HG03469 (cell line): ENCODE measurements around the gene FRRS1.

ENCODE experiments used
- ATAC-seq: cut with Tn5 transposase; IDR thresholded peaks from one replicate; pipeline ENCODE4 v1.9.1; 2021; ENCODE audit warnings: mild to moderate bottlenecking, moderate library complexity, moderate number of reproducible peaks; ENCODE audit not compliant: unreplicated experiment

Gene FRRS1

DNA sequence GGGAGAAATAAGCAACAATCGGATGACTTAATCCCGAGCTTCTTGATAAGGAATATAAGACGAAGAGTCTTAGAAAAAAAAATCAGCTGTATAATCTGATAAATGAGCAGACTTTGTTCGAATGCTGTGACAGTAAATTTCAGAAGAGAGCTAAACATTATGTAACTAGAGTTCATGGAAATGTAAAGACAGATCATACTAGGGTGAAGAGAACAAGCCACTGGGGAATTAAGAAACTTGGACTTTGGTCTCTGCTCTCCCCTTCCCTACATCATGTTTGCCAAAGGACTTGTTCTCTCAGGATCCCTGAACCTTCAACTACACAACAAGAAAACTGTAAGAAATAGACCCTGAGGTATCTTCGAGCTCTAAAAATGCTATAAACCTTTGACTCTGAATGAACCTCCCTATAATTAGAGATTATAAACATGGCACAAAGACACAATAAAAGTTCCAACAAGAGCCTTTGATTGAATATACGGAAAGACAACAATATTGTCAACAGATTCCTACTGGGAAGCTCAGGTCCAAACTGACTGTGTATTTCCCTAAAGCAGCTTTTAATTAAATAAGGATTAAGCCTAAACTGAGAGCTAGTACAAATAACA lies 27.5 kb downstream of the FRRS1 start:
- ATAC-seq = no peak

DNA sequence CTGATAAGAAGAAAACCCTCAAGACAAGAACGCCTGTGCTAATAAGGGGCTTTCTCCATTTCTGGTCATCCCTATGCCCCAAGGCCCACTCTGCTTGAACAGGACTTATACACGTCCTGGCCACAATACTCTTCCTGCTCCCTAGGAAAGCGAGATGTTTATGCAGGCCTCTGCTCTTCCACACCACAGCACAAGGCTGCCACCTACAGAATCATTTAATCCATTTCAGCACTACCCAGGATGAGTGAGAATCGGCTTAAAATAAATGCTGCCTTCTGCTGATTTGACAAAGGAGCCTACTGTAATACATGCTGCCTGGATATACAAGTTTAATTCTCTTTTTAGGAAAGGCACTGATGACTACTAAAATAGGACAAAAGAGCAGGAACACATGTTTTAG lies 29.4 kb downstream of the FRRS1 start:
- ATAC-seq = no peak

GRCh38 chr1:99735852-99736251 lies 30.6 kb downstream of the FRRS1 start:
- no peak for ATAC-seq

DNA sequence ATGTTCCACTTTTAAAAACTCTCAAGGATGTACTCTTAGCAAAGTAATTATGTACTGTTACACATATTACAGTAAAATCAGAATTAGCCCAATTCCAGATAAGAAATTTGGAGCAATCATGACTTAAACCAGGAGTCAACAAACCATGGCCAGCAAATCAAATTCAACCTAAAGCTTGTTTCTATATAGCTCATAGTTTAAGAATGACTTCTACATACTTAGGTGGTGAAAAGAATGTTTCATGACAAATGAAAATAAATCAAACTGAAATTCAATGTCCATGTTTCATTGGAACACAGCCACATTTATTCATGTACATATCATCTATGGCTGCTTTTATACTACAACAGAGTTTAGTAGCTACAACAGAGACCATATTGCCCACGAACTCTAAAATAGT lies 35.1 kb downstream of the FRRS1 start:
- no peak for ATAC-seq

DNA sequence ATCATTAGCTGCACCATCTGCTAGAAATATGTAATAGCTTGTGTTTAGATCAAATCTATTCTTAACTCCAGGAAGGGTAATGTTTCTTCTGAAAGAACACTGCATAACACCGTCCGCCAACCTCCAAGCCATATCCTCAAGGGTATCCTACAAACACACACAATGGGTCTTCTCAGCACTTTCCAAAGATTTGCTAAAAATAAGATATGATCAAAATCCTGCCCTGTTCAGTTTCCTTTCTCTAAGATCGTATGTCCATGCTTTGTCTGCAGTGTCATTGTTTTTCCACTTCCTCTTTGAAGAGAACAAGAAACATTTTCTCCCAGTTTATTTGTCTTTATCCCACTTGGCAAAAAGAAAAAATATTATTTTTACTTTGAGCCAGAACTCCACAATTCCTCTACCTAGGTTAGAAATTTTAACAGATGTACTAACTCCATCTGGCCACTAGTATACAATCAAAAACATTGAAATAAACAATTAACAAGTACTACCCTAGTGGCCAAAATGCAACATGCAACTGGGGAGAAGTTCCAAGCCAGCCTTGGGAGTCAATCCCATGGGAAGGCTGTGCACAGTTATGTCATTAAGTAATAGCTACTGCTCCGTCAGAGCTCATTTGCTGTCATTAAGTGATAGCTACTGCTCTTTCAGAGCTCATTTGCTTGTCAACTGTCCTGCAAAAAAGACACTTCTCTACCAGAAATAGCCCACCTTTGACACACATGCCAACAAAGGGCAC lies 37.8 kb downstream of the FRRS1 start:
- ATAC-seq = no peak

DNA sequence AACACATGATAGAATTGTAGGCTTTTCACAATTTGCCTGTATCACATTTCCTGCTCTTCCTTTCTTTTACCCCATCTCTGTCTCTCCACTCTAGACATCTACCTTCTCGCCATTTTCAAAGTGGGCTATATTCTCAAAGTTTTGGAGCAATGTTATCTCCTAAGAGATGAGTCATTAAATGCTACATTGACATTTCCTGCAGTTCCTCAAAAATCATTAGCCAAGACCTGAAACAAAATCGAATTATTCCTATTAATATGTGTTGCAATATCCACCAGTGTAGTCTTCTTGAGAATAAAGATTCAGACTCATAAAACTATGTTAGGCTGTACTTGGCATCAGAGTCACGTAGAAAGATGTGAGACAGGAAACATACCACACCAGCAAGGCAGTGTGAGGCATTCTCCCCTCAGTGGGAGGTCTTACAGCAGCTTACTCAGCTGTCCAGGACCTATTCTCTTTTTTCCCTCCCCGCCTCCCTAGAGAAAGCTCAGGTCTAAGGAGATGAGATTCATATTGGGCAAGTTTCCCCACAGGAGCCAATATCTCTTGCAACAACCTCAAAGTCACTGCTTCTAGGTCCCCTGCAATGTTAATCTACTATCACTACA lies 38.8 kb downstream of the FRRS1 start:
- ATAC-seq = no peak

DNA sequence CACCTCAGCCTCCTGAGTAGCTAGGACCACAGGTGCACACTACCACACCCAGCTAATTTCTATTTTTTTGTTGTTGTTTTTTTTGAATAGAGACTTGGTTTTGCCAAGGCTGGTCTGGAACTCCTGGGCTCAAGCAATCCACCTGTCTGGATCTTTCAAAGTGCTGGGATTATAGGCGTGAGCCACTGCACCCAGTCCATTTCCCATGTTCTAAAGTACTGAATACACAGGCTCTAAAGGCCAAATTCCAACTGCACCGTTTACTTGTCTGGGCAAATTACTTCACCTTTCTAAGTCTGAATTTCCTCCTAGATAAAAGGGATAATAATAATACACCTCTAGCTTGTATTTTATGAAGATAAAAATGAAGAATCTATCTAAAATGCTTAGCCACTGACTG lies 39.6 kb downstream of the FRRS1 start:
- ATAC-seq = no peak

DNA sequence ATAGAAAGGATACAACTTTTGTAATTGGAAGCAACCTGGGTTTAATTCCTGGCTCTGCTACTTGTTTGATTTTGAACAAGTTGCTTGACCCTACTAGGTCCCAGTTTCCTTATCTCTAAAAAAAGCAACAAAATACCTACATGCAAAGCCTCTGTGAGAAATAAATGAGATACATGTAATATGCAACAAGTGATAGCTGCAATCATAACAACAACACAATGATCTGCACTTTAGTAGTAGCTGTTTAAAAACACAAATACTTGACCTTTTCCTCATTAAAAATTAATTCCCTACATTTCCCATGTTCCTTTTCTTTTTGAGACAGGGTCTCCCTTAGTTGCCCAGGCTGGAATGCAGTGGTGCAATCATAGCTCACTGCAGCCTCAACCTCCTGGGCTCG lies 40.0 kb downstream of the FRRS1 start:
- no peak for ATAC-seq

DNA sequence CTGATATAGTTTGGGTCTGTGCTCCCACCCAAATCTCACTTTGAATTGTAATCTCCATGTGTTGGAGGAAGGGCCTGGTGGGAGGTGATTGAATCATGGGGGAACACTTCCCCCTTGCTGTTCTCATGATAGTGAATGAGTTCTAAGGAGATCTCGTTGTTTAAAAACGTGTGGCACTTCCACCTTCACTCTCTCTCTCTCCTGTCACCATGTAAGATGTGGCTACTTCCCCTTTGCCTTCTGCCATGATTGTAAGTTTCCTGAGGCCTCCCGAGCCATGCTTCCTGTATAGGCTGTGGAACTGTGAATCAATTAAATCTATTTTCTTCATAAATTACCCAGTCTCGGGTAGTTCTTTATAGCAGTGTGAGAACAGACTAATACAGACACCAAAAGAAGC lies 40.4 kb downstream of the FRRS1 start:
- no peak for ATAC-seq

DNA sequence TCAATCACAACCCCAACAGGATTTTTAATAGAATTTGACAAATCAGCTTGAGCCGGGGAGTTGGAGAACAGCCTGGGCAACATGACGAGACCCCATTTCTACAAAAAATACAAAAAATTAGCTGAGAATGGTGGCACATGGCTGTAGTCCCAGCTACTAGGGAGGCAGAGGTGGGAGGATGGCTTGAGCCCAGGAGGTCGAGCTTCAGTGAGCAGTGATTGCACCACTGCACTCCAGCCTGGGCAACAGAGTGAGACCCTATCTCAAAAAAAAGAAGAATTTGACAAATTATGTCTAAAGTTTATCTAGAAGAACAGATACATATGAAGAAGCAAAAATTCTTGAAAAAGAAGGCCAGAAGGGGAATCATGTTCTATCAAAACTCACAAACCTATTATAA lies 43.2 kb downstream of the FRRS1 start:
- no peak for ATAC-seq

DNA sequence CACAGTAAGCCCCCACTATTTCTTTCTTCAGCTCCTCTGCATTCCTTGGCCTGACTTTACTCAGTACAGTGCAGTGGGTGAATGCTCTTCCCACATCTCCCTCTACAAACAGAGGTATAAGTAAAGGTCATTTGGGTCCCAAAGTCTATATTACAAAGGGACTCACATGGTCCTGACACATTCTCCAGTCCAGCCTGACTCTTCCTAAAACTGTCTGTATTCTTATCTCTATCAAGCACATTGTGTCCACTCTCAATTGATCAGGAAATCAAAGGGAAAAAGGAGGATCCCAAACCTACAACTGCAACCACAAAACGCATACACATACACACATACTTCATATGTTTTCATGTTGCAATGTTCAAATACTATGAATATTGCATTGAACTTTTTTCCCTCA lies 49.4 kb downstream of the FRRS1 start:
- ATAC-seq = no peak

DNA sequence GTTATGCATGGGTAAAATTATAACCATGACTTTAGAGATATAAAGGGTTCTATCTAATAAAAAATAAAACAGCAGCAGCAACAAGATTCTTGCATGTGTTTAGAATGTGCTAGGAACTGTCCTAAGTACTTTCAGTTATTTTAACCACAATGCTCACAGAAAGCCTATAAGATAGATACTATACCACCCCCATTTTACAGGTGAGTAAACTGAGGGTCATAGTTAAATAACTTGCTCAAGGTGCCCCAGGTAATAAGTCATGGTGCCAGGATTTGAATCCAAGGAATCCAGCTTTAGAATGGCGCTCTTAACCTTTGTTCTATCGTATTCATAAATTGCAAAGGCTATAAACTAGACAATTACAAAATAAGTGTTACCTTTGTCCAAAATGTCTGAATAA lies 53.4 kb downstream of the FRRS1 start:
- no peak for ATAC-seq

DNA sequence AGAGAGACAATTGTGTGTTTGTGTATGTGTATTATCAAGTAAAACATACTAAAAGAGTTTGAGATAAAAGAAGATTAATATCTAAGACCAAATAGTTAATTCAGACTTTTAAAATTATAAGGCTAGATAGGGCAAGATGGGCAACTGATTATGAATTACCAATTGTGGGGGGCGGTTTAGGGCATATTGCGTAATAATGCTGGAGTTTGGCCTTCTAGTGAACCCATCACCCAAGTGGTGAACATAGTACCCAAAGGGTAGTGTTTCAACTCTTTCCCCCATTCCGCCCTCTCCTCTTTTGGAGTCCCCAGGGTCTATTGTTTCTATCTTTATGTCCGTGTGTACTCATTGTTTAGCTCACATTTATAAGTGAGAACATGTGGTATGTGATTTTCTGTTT lies 55.4 kb downstream of the FRRS1 start:
- ATAC-seq = no peak

DNA sequence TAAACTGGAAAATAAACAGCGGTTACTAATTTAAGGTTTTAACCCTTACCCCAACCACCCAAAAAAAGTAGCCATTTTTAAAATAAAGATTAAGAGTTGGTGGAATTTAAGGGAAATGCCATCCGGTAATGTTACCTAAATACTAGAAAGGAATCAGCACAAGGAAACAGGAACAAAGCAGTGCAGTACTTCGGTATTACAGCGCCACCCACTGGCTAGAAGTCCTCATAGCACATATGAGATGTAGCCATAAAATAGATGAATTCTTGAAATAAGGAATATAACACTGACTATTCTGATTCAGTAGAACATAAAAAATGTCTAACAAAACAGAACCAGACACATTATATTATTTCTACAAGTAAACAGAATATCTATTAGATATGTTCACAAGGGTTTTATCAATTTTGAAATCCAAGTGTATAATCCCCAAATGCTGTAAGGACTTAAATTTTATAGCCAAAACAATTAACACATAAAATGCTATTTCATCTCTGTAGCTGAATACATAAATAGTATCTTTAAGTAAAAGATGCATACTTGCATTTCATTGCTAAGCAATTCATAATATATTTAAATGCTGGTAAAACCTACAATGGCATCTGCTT lies 58.8 kb downstream of the FRRS1 start:
- peak; percentile 79 for ATAC-seq

DNA sequence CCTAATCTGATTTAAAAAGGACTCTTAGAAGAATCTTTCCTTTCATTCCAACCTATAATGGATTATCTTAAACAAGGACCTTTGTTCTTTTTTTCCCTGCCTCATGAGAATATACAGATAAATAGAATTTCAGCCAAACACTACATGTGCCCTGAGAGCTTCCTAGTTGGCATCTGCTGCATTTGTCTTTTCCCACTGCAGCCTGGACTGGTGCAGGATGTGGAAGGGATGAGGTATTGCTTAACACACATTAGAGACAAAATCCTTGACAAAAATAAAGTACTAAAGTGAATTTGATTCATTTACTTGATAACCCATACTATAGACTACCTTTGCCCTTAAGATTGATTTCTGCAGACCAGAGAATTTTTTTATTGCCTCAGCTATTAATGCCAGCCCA lies 61.0 kb downstream of the FRRS1 start:
- no peak for ATAC-seq

- no peak for ATAC-seq
Observed at GRCh38 chr1:99704356-99704816, 62.0 kb downstream of the FRRS1 start.

DNA sequence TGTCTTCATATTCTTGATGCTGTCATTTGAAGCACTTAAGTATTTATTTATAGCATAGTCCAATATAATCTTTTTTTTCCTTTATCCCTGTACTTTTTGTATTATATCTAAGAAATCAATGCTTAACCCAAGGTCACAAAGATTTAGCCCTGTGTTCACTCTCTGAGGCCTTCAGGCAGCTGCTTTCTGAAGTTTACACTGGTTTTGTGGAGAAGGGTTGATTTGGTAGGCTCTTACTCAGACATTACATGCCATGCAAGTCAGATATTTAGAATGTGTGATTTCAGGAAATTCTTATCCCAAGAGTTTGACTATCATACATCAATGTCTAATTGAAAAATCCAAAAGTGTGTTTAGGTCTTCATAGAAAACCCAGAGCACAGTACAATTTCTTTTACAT lies 64.2 kb downstream of the FRRS1 start:
- no peak for ATAC-seq

- no peak for ATAC-seq
Observed at GRCh38 chr1:99700020-99700419, 66.4 kb downstream of the FRRS1 start.

GRCh38 chr1:99697580-99697979 lies 68.9 kb downstream of the FRRS1 start:
- ATAC-seq = no peak

DNA sequence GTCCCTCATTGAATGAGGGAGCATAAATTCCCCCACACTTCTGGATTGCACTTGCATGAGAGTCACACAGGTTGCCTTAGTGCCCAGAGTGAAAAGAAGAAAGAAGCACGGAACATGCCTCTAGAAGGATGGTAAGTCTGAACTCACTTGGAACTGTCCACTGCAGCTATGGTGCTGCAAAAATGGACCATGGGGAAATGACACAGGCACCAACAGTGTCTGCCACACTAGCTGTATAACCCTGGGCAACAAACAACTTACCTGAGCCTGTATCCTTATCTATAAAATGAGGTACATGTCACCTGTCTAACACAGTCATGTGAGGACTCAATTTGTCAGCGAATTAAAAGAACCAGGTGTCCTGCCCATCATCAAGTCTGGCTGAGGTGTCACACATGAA lies 69.8 kb downstream of the FRRS1 start:
- no peak for ATAC-seq

DNA sequence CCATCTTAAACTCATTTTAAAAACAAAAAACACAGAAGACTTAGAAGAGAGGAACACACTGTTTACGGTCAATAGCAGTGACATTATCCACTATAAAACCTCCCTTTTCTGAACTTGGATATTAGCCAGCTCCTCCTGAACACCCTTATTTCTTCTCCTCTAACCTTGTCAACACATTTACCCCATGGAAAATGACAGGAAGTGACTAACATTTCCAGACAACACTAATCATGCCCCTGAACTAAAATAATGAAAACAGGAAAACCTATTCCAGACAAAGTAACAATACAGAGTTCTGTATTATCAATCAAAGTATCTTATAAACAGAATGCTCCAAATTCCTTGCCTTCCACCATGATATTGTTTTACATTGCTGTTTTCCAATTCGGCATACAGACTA lies 75.3 kb downstream of the FRRS1 start:
- no peak for ATAC-seq
